ENCODE results near the gene CNGB1.
"Not testable (repeated sequence)": the region's sequence is repeated elsewhere in the genome, so short reads cannot be mapped to it uniquely, and the experiment has no call there.

Gene CNGB1

GRCh38 chr16:57857991-57858390 is 112.9 kb downstream of the CNGB1 start:
- DNase-seq (ENCODE audit: low spot score), result not testable (repeated sequence)

- DNase-seq (ENCODE audit: low spot score), result no peak
Observed at GRCh38 chr16:57855188-57855587, 115.7 kb downstream of the CNGB1 start.

GRCh38 chr16:57852189-57852588 is 118.7 kb downstream of the CNGB1 start:
- DNase-seq (ENCODE audit: low spot score), result no peak

- no peak for DNase-seq (ENCODE audit: low spot score)
Observed at GRCh38 chr16:57848181-57848580, 122.7 kb downstream of the CNGB1 start.

GRCh38 chr16:57846931-57847330 is 124.0 kb downstream of the CNGB1 start:
- not testable (repeated sequence) for DNase-seq (ENCODE audit: low spot score)

GRCh38 chr16:57846078-57846697 is 124.7 kb downstream of the CNGB1 start:
- no peak for DNase-seq (ENCODE audit: low spot score)

GRCh38 chr16:57845115-57845514 is 125.8 kb downstream of the CNGB1 start:
- no peak for DNase-seq (ENCODE audit: low spot score)

- no peak for DNase-seq (ENCODE audit: low spot score)
Observed at GRCh38 chr16:57844416-57845030, 126.4 kb downstream of the CNGB1 start.

- no peak for DNase-seq (ENCODE audit: low spot score)
Observed at GRCh38 chr16:57843400-57843799, 127.5 kb downstream of the CNGB1 start.

GRCh38 chr16:57842601-57843000 is 128.3 kb downstream of the CNGB1 start:
- DNase-seq (ENCODE audit: low spot score), result no peak

GRCh38 chr16:57840833-57841232 is 130.1 kb downstream of the CNGB1 start:
- no peak for DNase-seq (ENCODE audit: low spot score)

GRCh38 chr16:57838161-57838560 is 132.8 kb downstream of the CNGB1 start:
- no peak for DNase-seq (ENCODE audit: low spot score)

- no peak for DNase-seq (ENCODE audit: low spot score)
Observed at GRCh38 chr16:57837305-57838125, 133.4 kb downstream of the CNGB1 start.

- DNase-seq (ENCODE audit: low spot score), result not testable (repeated sequence)
Observed at GRCh38 chr16:57835439-57835838, 135.5 kb downstream of the CNGB1 start.

GRCh38 chr16:57834936-57835335 is 136.0 kb downstream of the CNGB1 start:
- DNase-seq (ENCODE audit: low spot score), result no peak

Measured in HuH-7.5 (cell line).